Left lung (tissue), 10 donors: ENCODE results near the gene COL15A1. TPM values are rescaled to one million over a fixed set of nuclear protein-coding genes. Genes with fewer than 3 reads are reported as not detected.

Experiments
- ATAC-seq: fragments of 200-7000 bp; cut with Tn5 transposase; one replicate; pipeline ENCODE4 v1.9.1; 2020; ENCODE audit warnings: moderate library complexity
- DNase-seq, 4 donors: peaks; one replicate each; pipeline ENCODE4 v3.0.0-alpha.2; 2013 to 2020
- H3K27ac ChIP-seq, 2 donors: fragments of 200-600 bp; sonication (generic) in 1 of 2; one replicate each; pipeline versions ENCODE4 v1.5.0 to v1.8.0; 2020 to 2021
- H3K27me3 ChIP-seq, 2 donors: fragments of 200-600 bp; sonication (generic) in 1 of 2; one replicate each; pipeline versions ENCODE4 v1.5.0 to v1.8.0; 2020 to 2021
- H3K36me3 ChIP-seq, 2 donors: fragments of 200-600 bp; sonication (generic) in 1 of 2; one replicate each; pipeline versions ENCODE4 v1.5.0 to v1.8.0; 2020 to 2021
- H3K4me1 ChIP-seq, 2 donors: fragments of 200-600 bp; one replicate each; pipeline ENCODE4 v1.8.0; 2021
- H3K4me3 ChIP-seq, 2 donors: fragments of 200-600 bp; sonication (generic) in 1 of 2; one replicate each; pipeline versions ENCODE4 v1.5.0 to v1.8.0; 2020 to 2021; ENCODE audit warnings: mild to moderate bottlenecking in 1 of 2
- H3K9me3 ChIP-seq, 2 donors: fragments of 200-600 bp; sonication (generic) in 1 of 2; one replicate each; pipeline versions ENCODE4 v1.5.0 to v1.8.0; 2020 to 2021
- CTCF ChIP-seq, 2 donors: fragments of 200-600 bp; sonication (generic) in 1 of 2; IDR thresholded peaks; one replicate each; pipeline versions ENCODE4 v1.5.0 to v1.8.0; 2021; ENCODE audit warnings: antibody characterized with exemption in 2 of 2
- intact Hi-C, 2 donors: fragments of 100-400 bp; cut with DNase I; formaldehyde crosslinking; loops; one replicate each; pipeline versions ENCODE4 v1.11.2 to v1.14.2; 2022
- polyA plus RNA-seq, 6 donors: library from polyadenylated mRNA; unstranded; fragments of 120-200 nt; gene quantifications; one replicate each; pipeline ENCODE4 v1.2.1, GENCODE V29; 2013; ENCODE audit not compliant: insufficient read length in 6 of 6
- total RNA-seq, 2 donors: library from RNA; stranded (reverse); fragmentation: NEBNext Ultra II Directional; extraction: Animal tissue kit (Norgen Biotek cat#: 25700); gene quantifications; one replicate each; pipeline ENCODE4 v1.2.1, GENCODE V29; 2021
- donor health status: DM: no; HTN: yes; CAD: no.
- donor health status: DM: no; HTN: no; CAD: no.

Gene COL15A1
- total and polyA plus RNA-seq, 8 donors: 2.4 to 58.4 (median 7.4) TPM

- no peaks in the 10 kb centered on the region for H3K4me1 ChIP-seq
- H3K27ac ChIP-seq: no peak overlapping the region
- H3K4me3 ChIP-seq: no peak overlapping the region
- TF ChIP-seq CTCF (IDR thresholded peaks at IDR 0.05): no peak
- H3K9me3 ChIP-seq: no peaks in the 10 kb centered on the region
- H3K27me3 ChIP-seq: no peaks in the 10 kb centered on the region
- intact Hi-C loops: no loop called here
- no peak for DNase-seq
- no peak for ATAC-seq
- H3K36me3 ChIP-seq: no peaks in the 10 kb centered on the region
Observed at GRCh38 chr9:98929895-98930341, 13.8 kb upstream of the COL15A1 start.

- Histone ChIP-seq H3K36me3 (no peaks in the 10 kb centered on the region), H3K27ac (no peak overlapping the region), H3K4me3 (no peak overlapping the region), H3K27me3 (no peaks in the 10 kb centered on the region), H3K9me3 (no peaks in the 10 kb centered on the region), H3K4me1 (no peaks in the 10 kb centered on the region)
- TF ChIP-seq CTCF (IDR thresholded peaks at IDR 0.05): no peak
- ATAC-seq (no peak), DNase-seq (no peak)
- intact Hi-C loops: no loop called here
Observed at GRCh38 chr9:98930792-98931191, 12.9 kb upstream of the COL15A1 start.

GRCh38 chr9:98931600-98932389, 11.9 kb upstream of the COL15A1 start:
- Histone ChIP-seq H3K9me3 (no peaks in the 10 kb centered on the region), H3K4me3 (no peak overlapping the region), H3K27me3 (no peaks in the 10 kb centered on the region), H3K27ac (no peak overlapping the region), H3K4me1 (no peaks in the 10 kb centered on the region), H3K36me3 (no peaks in the 10 kb centered on the region)
- intact Hi-C loops: no loop called here
- ATAC-seq (no peak), DNase-seq (no peak)
- TF ChIP-seq CTCF (IDR thresholded peaks at IDR 0.05): no peak

- ATAC-seq (no peak), DNase-seq (no peak)
- Histone ChIP-seq H3K36me3 (no peaks in the 10 kb centered on the region), H3K4me1 (no peaks in the 10 kb centered on the region), H3K27me3 (no peaks in the 10 kb centered on the region), H3K27ac (no peak overlapping the region), H3K4me3 (no peak overlapping the region), H3K9me3 (no peaks in the 10 kb centered on the region)
- TF ChIP-seq CTCF (IDR thresholded peaks at IDR 0.05): no peak
- intact Hi-C loops: no loop called here
Observed at GRCh38 chr9:98933185-98933584, 10.5 kb upstream of the COL15A1 start.

GRCh38 chr9:98933890-98934289, 9.8 kb upstream of the COL15A1 start:
- Histone ChIP-seq H3K36me3 (no peaks in the 10 kb centered on the region), H3K4me3 (no peak overlapping the region), H3K9me3 (no peaks in the 10 kb centered on the region), H3K4me1 (no peaks in the 10 kb centered on the region), H3K27ac (no peak overlapping the region), H3K27me3 (no peaks in the 10 kb centered on the region)
- intact Hi-C loops: no loop called here
- DNase-seq: no peak
- TF ChIP-seq CTCF (IDR thresholded peaks at IDR 0.05): no peak
- no peak for ATAC-seq
